GM12874 (cell line): Measurements from ENCODE around the gene PRAMEF18.
"Not testable (repeated sequence)": the region's sequence is repeated elsewhere in the genome, so short reads cannot be mapped to it uniquely, and the experiment has no call there.

Experiments
- CTCF ChIP-seq: IDR thresholded peaks from 2 replicates; pipeline ENCODE4 v1.5.1; 2011; ENCODE audit warnings: low read depth, mild to moderate bottlenecking, control low read depth, low read length, moderate library complexity; ENCODE audit not compliant: insufficient read depth

PRAMEF18 gene

GRCh38 chr1:13225675-13226204, at the start of gene PRAMEF18:
Gene PRAMEF18, minus strand, starts transcription at chr1:13226154. Its CDS starts 48 bp downstream, at chr1:13226106.
- TF ChIP-seq CTCF: not testable (repeated sequence)

- TF ChIP-seq CTCF: not testable (repeated sequence)
Measured at GRCh38 chr1:13253898-13254297, 27.9 kb upstream of the PRAMEF18 start, which contains the start of gene PRAMEF5. Gene PRAMEF5, plus strand, starts transcription at chr1:13254198. Its CDS starts 5,071 bp downstream, at chr1:13259269.

GRCh38 chr1:13228343-13228781, 2.4 kb upstream of the PRAMEF18 start:
- TF ChIP-seq CTCF: peak; percentile 84

GRCh38 chr1:13224480-13225060, 1.4 kb downstream of the PRAMEF18 start:
- no peak for TF ChIP-seq CTCF

GRCh38 chr1:13201309-13201708, 24.6 kb downstream of the PRAMEF18 start, which contains the start of gene PRAMEF13:
Gene PRAMEF13, minus strand, starts transcription at chr1:13201409. Its CDS starts 1,820 bp downstream, at chr1:13199589.
- TF ChIP-seq CTCF: not testable (repeated sequence)
